Measurements from ENCODE around the gene RAMACL.

DNA sequence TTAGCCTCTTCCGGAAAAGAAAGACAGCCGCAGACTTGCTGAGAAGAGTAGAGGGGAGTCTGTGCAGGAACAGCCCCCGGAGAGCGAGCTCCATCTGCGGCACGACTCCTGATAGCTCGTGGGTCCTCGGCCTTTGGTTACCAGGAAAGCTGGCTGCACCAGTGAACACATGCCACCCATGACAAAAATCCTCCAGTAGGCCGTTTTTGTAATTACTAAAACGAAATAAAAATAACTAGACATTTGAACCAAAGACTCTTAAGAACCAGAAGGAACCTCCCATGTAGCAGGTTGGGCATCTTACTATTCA lies 42.2 kb downstream of the RAMACL start:
- TF ChIP-seq, protein P1, sequence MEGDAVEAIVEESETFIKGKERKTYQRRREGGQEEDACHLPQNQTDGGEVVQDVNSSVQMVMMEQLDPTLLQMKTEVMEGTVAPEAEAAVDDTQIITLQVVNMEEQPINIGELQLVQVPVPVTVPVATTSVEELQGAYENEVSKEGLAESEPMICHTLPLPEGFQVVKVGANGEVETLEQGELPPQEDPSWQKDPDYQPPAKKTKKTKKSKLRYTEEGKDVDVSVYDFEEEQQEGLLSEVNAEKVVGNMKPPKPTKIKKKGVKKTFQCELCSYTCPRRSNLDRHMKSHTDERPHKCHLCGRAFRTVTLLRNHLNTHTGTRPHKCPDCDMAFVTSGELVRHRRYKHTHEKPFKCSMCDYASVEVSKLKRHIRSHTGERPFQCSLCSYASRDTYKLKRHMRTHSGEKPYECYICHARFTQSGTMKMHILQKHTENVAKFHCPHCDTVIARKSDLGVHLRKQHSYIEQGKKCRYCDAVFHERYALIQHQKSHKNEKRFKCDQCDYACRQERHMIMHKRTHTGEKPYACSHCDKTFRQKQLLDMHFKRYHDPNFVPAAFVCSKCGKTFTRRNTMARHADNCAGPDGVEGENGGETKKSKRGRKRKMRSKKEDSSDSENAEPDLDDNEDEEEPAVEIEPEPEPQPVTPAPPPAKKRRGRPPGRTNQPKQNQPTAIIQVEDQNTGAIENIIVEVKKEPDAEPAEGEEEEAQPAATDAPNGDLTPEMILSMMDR (IDR thresholded peaks at IDR 0.05) = no peak
- TF ChIP-seq POLR2AphosphoS5 (IDR thresholded peaks at IDR 0.05) (no peak), POLR2A (IDR thresholded peaks at IDR 0.05) (no peak), EP300 (IDR thresholded peaks at IDR 0.05) (no peak)

Data from sigmoid colon (tissue), 4 donors.